Activated CD4-positive, alpha-beta T cell treated with anti-CD3 and anti-CD28 coated beads for 36 hours (primary cell): Measurements from ENCODE around the gene BCL2L12. TPM values are rescaled to one million over a fixed set of nuclear protein-coding genes. Genes with fewer than 3 reads are reported as not detected.

Experiments
- ATAC-seq: fragments of 200-7000 bp; cut with Tn5 transposase; one replicate; pipeline ENCODE4 v1.10.0; 2021; ENCODE audit warnings: mild to moderate bottlenecking, moderate library complexity
- CTCF ChIA-PET: fragments of 350-600 bp; sonication (Branson Sonifier 250); formaldehyde crosslinking; loops from one replicate; lab custom pipeline; 2021; ENCODE audit warnings: antibody characterized with exemption; lab: Charles Lee
- POLR2A ChIA-PET: fragments of 350-600 bp; sonication (Branson Sonifier 250); formaldehyde crosslinking; loops from one replicate; lab custom pipeline; 2021; ENCODE audit warnings: antibody characterized with exemption, inconsistent platforms; lab: Charles Lee
- DNase-seq: peaks from one replicate; pipeline ENCODE4 v3.0.0-alpha.2; 2020
- H3K27ac Mint-ChIP-seq: one replicate; pipeline ENCODE4 v1.8.0; 2021; ENCODE audit warnings: mixed read lengths
- H3K27me3 Mint-ChIP-seq: one replicate; pipeline ENCODE4 v1.8.0; 2021; ENCODE audit warnings: mixed read lengths
- H3K36me3 Mint-ChIP-seq: one replicate; pipeline ENCODE4 v1.8.0; 2021; ENCODE audit warnings: low read depth, mixed read lengths
- H3K4me1 Mint-ChIP-seq: one replicate; pipeline ENCODE4 v1.8.0; 2021; ENCODE audit warnings: mixed read lengths
- H3K4me3 Mint-ChIP-seq: one replicate; pipeline ENCODE4 v1.8.0; 2021; ENCODE audit warnings: mild to moderate bottlenecking, moderate library complexity, mixed read lengths
- H3K9me3 Mint-ChIP-seq: one replicate; pipeline ENCODE4 v1.8.0; 2021; ENCODE audit warnings: low read depth, mixed read lengths
- intact Hi-C, 2 experiments: fragments of 100-400 bp; cut with DNase I in 1 of 2; cut with micrococcal nuclease in 1 of 2; formaldehyde crosslinking; loops; one replicate each; pipeline versions ENCODE4 v1.14.2 to v1.15.1; 2022 to 2024; cut with DNase I, micrococcal nuclease
- total RNA-seq, 2 experiments: library from RNA; stranded (reverse); gene quantifications; one replicate each; pipeline ENCODE4 v1.2.3, GENCODE V29; 2021

BCL2L12 gene
- total RNA-seq, 2 experiments from 2014 or later = 79.6 to 93.8 TPM

DNA sequence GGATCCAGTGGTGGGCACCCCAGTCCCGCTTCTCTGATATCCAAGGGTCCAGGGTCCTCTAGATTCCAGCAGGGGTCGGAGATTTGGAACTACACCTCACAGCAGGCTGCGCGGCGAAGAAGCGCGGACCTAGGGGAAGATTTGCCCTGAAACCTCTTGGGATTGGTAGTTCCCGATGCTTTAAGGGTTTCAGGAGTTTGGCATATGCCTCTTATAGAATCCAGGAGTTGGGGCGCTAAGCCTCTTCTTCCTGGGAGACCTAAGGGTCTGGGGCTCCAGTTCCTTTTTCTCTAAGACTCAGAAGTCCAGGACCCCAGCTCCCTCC, 349 bp downstream of the BCL2L12 start:
- ChIA-PET CTCF (interaction anchor here (0.8 to 2.7 kb wide), 3 partner anchors 10 to 107 kb away, joined by 3 to 18 read pairs (median 4); partner anchors contain the start of gene PRMT1), POLR2A (interaction anchor here (1.0 kb wide), 2 partner anchors 10 to 171 kb away, joined by 3 to 6 read pairs; no protein-coding TSS in a partner anchor)
- Mint-ChIP-seq H3K4me1 (peaks cover 29% of the 10 kb centered on the region), H3K27me3 (no peaks in the 10 kb centered on the region), H3K27ac (peak overlapping the region; percentile 92), H3K9me3 (no peaks in the 10 kb centered on the region), H3K4me3 (peak overlapping the region; percentile 96), H3K36me3 (peaks cover 30% of the 10 kb centered on the region)
- ATAC-seq (no peak), DNase-seq (no peak)
- intact Hi-C loops = loop anchor here in 1 of 2 experiments (10.0 kb wide), 1 partner anchor 1341 kb away; the partner anchor contains the start of gene EMP3

DNA sequence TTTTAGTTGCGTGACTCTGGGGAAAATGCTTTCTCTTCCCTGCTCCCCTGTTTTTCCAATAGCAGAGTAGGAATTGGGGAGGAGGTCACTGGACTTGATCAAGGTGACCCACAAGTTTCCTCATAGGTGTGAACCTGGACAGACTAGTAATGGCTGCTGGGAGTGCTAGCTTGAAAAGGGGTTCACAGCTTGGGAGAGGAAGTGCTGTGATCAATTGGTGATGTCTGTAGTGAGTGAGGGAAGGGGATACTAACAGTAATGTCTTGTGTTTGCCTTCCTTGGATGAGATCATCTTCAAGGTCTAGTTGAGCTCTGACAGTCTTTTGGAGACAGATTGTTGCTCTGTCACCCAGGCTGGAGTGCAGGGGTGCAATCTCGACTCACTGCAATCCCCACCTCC, 1.7 kb downstream of the BCL2L12 start:
- ATAC-seq (no peak), DNase-seq (no peak)
- Mint-ChIP-seq H3K4me3 (peak overlapping the region; percentile 96), H3K36me3 (peaks cover 30% of the 10 kb centered on the region), H3K27me3 (no peaks in the 10 kb centered on the region), H3K9me3 (no peaks in the 10 kb centered on the region), H3K4me1 (peaks cover 35% of the 10 kb centered on the region), H3K27ac (peak overlapping the region; percentile 13)
- ChIA-PET POLR2A (interaction anchor here (1.5 kb wide), 1 partner anchor 9 kb away, joined by 4 read pairs; no protein-coding TSS in a partner anchor), CTCF (interaction anchor here (0.7 kb wide), 1 partner anchor 24 kb away, joined by 3 read pairs; no protein-coding TSS in a partner anchor)
- intact Hi-C loops = loop anchor here in 1 of 2 experiments (10.0 kb wide), 1 partner anchor 1343 kb away; the partner anchor contains the start of gene EMP3

DNA sequence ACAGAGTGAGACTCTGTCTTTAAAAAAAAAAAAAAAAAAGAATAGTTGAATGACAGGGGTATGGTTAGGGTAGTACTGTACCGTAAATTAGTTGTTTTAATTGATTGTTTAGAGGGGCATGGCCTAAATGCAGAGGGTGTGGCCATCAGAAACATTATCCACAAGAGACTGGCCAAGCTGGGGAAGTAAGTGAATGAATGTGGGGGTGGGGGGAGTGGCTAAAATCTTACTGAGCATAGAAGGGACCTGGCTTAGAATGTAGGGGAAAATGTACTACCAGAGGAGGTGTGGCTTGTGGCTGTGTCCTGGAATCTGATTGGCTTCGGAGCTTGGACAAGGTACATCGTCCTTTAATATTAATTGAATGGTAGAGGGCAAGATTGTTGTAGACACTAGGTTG, 3.8 kb downstream of the BCL2L12 start:
- ATAC-seq (no peak), DNase-seq (no peak)
- Mint-ChIP-seq H3K27ac (no peak overlapping the region), H3K4me1 (peaks cover 17% of the 10 kb centered on the region), H3K4me3 (no peak overlapping the region), H3K27me3 (no peaks in the 10 kb centered on the region), H3K36me3 (peaks cover 28% of the 10 kb centered on the region), H3K9me3 (no peaks in the 10 kb centered on the region)
- CTCF ChIA-PET = interaction anchor here (1.7 kb wide), 1 partner anchor 26 kb away, joined by 3 read pairs; no protein-coding TSS in a partner anchor
- intact Hi-C loops = loop anchor here in 1 of 2 experiments (10.0 kb wide), 1 partner anchor 1345 kb away; the partner anchor contains the start of gene EMP3
- POLR2A ChIA-PET = no interaction called here

GRCh38 chr19:49672131-49672919, 6.6 kb downstream of the BCL2L12 start:
- ATAC-seq (no peak), DNase-seq (peak; percentile 87)
- ChIA-PET POLR2A (interaction anchor here (1.1 kb wide), 1 partner anchor 32 kb away, joined by 5 read pairs; the partner anchor contains the start of gene RRAS), CTCF (interaction anchor here (0.8 to 7.0 kb wide), 9 partner anchors 8 to 193 kb away, joined by 3 to 62 read pairs (median 3); partner anchors contain the start of genes AP2A1, RRAS and SCAF1)
- Mint-ChIP-seq H3K4me3 (no peak overlapping the region), H3K4me1 (peaks cover 15% of the 10 kb centered on the region), H3K27ac (no peak overlapping the region), H3K36me3 (peaks cover 23% of the 10 kb centered on the region), H3K9me3 (no peaks in the 10 kb centered on the region), H3K27me3 (no peaks in the 10 kb centered on the region)
- intact Hi-C loops = loop anchor here in 1 of 2 experiments (1.0 to 10.0 kb wide), 2 partner anchors 166 to 798 kb away; partner anchors contain the start of gene PPP1R15A

DNA sequence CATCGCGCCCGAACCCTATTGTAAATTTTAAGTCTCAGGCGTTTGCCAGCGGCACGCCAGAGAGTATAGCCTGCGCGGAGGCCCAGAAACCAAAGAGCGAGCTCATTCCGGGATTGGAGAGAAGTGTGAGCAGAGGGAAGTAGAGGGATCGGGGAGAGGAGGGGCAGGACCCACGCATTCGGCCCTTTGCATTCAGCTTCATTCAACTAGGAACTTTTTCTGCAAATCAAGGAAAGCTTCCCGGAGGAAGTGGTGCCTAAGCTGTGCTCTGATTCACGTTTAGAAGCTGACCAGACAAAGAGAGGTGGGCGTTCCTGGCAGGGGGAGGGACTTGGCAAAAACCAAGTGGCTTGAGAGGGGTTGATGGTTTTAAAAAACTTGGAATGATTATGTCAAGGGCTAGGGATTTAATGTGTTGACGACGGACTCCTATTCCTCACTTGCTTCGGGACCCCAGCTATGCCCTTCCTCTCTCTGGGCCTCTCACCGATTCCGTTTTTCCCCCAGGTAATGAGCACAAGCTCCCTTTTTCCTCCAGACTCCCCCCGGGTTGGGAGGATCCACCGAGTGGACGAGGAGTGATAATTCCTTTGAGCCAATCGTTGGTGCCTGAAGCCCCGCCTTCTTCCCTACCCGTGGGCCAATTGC, 10.5 kb downstream of the BCL2L12 start:
- ChIA-PET CTCF (interaction anchor here (0.6 to 7.0 kb wide), 16 partner anchors 11 to 1502 kb away, joined by 3 to 62 read pairs (median 5); partner anchors contain the start of genes ADM5, BCL2L12, CPT1C and IRF3), POLR2A (interaction anchor here (0.6 to 3.8 kb wide), 12 partner anchors 9 to 223 kb away, joined by 3 to 39 read pairs (median 4); partner anchors contain the start of genes ALDH16A1, BCL2L12, IRF3 and RPS11)
- DNase-seq (peak; percentile 66), ATAC-seq (peak; percentile 7)
- H3K4me1 Mint-ChIP-seq = peaks cover 38% of the 10 kb centered on the region
- intact Hi-C loops = loop anchor here (1.0 to 10.0 kb wide), 20 partner anchors 11 to 1419 kb away; partner anchors contain the start of genes BCL2L12 (in 2 of the 2), IRF3 (in 2 of the 2), RPS11 (in 2 of the 2) and AKT1S1 (in 1 of the 2)
- H3K36me3 Mint-ChIP-seq = peaks cover 26% of the 10 kb centered on the region
- peak overlapping the region; percentile 94 for H3K4me3 Mint-ChIP-seq
- H3K27ac Mint-ChIP-seq = peak overlapping the region; percentile 99
- no peaks in the 10 kb centered on the region for H3K27me3 Mint-ChIP-seq
- H3K9me3 Mint-ChIP-seq = no peaks in the 10 kb centered on the region

DNA sequence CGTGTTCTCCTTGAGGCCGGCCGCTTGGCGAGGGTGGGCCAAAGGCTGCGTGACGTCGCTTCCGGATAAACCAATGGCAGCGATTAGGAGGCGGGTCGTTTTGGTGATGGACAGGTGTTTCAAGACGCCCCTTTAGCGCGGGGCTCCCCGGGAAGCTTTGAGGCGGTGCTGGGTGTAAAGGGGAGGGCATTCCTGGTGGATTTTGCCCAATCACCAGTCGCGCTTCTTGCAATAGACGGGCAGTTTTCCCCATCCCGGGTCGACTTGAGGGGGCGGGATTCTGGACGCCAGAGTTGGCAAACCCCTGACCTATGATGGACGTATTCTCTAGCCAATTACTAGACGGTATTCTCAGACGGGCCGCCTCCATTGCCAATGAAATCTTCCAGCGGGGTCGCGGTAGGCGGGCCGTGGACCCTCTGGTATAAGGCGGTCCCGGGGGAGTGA, 11.1 kb downstream of the BCL2L12 start:
- peak; percentile 77 for ATAC-seq
- POLR2A ChIA-PET = interaction anchor here (0.6 to 3.8 kb wide), 13 partner anchors 9 to 223 kb away, joined by 3 to 39 read pairs (median 4); partner anchors contain the start of genes ALDH16A1, BCL2L12, IRF3 and RPS11
- Mint-ChIP-seq H3K27me3 (no peaks in the 10 kb centered on the region), H3K36me3 (peaks cover 26% of the 10 kb centered on the region), H3K4me3 (peak overlapping the region; percentile 94), H3K27ac (peak overlapping the region; percentile 99), H3K4me1 (peaks cover 39% of the 10 kb centered on the region), H3K9me3 (no peaks in the 10 kb centered on the region)
- CTCF ChIA-PET = interaction anchor here (0.7 to 7.0 kb wide), 14 partner anchors 11 to 571 kb away, joined by 3 to 62 read pairs (median 5); partner anchors contain the start of genes ADM5, BCL2L12, CPT1C and IRF3
- peak; percentile 100 for DNase-seq
- intact Hi-C loops = loop anchor here (1.0 to 10.0 kb wide), 22 partner anchors 12 to 1420 kb away; partner anchors contain the start of genes BCL2L12 (in 2 of the 2), IRF3 (in 2 of the 2), RPS11 (in 2 of the 2) and AKT1S1 (in 1 of the 2)

DNA sequence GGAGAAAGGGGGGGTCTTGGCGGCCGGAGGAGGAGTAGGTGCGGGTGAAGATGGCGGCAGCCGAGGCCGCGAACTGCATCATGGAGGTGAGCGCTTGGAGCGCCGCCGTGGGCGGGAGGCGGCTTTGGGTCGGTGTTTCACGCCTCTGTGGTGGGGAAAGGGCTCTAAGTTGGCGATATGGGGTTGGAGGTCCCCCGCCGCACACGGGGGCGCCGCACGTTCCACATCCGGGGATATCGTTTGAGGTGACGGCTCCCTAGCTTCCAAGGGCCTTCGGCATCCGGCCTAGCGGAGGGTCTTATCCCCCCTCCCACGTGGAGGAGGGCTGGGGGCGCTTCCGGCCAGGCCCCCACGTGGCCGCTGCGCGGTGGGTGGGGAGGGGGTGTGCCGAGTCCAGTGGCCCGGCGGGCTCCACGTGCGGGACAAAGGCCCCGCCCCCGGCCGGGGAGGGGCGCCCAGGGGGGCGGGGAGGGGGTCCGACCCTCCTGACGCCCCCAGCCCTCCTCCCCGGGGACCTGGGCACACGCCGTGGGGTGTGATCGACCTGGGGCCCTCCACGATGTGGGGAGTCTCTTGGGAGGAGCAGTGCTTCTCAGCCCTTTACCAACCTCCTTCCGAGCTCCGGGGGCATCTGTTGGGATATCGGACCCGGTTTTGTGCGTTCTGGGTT, 11.6 kb downstream of the BCL2L12 start, which contains the start of gene PRMT1:
Gene PRMT1 (plus strand): TSS at position 41 of the 670 bp plus-strand sequence. CDS start 10 bp downstream, at position 51.
- ChIA-PET CTCF (interaction anchor here (0.6 to 4.8 kb wide), 13 partner anchors 10 to 571 kb away, joined by 3 to 33 read pairs (median 5); partner anchors contain the start of genes ADM5, BCL2L12, CPT1C and IRF3), POLR2A (interaction anchor here (1.0 to 3.8 kb wide), 7 partner anchors 9 to 182 kb away, joined by 3 to 39 read pairs (median 7); partner anchors contain the start of genes RPS11, RRAS and SCAF1)
- no peaks in the 10 kb centered on the region for H3K9me3 Mint-ChIP-seq
- ATAC-seq (no peak), DNase-seq (peak; percentile 67)
- intact Hi-C loops = loop anchor here (1.0 to 10.0 kb wide), 11 partner anchors 85 to 1420 kb away; partner anchors contain the start of genes CARD8 (in 1 of the 2), DBP (in 1 of the 2), GYS1 (in 1 of the 2) and PNKP (in 1 of the 2)
- peak within 1 kb of the TSS; percentile 94 for H3K4me3 Mint-ChIP-seq
- peaks cover 39% of the 10 kb centered on the region for H3K4me1 Mint-ChIP-seq
- H3K36me3 Mint-ChIP-seq = peaks cover 28% of the 10 kb centered on the region
- peak within 1 kb of the TSS; percentile 99 for H3K27ac Mint-ChIP-seq
- H3K27me3 Mint-ChIP-seq = no peaks in the 10 kb centered on the region

GRCh38 chr19:49677901-49678674, 12.4 kb downstream of the BCL2L12 start:
- peak; percentile 8 for ATAC-seq
- peaks cover 40% of the 10 kb centered on the region for H3K4me1 Mint-ChIP-seq
- ChIA-PET CTCF (interaction anchor here (0.6 to 4.8 kb wide), 23 partner anchors 10 to 343 kb away, joined by 3 to 33 read pairs (median 4); partner anchors contain the start of genes ADM5, CPT1C, IRF3 and RRAS), POLR2A (interaction anchor here (0.5 to 3.8 kb wide), 5 partner anchors 9 to 205 kb away, joined by 3 to 39 read pairs (median 3); partner anchors contain the start of genes FLT3LG, RRAS and SCAF1)
- intact Hi-C loops = loop anchor here (1.0 to 10.0 kb wide), 14 partner anchors 38 to 1421 kb away; partner anchors contain the start of genes CARD8 (in 1 of the 2), DBP (in 1 of the 2), FLT3LG (in 1 of the 2) and GYS1 (in 1 of the 2)
- peak overlapping the region; percentile 93 for H3K27ac Mint-ChIP-seq
- peak overlapping the region; percentile 94 for H3K4me3 Mint-ChIP-seq
- no peaks in the 10 kb centered on the region for H3K27me3 Mint-ChIP-seq
- DNase-seq = peak; percentile 91
- H3K36me3 Mint-ChIP-seq = peaks cover 31% of the 10 kb centered on the region
- no peaks in the 10 kb centered on the region for H3K9me3 Mint-ChIP-seq
